ENCODE measurements around the gene P4HTM. TPM values are rescaled to one million over a fixed set of nuclear protein-coding genes. Genes with fewer than 3 reads are reported as not detected.
A peak's percentile ranks its signal among the peaks of the same experiment; 100 is the strongest.

Gene P4HTM, protein sequence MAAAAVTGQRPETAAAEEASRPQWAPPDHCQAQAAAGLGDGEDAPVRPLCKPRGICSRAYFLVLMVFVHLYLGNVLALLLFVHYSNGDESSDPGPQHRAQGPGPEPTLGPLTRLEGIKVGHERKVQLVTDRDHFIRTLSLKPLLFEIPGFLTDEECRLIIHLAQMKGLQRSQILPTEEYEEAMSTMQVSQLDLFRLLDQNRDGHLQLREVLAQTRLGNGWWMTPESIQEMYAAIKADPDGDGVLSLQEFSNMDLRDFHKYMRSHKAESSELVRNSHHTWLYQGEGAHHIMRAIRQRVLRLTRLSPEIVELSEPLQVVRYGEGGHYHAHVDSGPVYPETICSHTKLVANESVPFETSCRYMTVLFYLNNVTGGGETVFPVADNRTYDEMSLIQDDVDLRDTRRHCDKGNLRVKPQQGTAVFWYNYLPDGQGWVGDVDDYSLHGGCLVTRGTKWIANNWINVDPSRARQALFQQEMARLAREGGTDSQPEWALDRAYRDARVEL
- polyA plus RNA-seq: 10 to 100 TPM; 30.6 to 47.6 (median 39.6) TPM
- long read RNA-seq, donor 1: 0 reads
- long read RNA-seq, donor 2, partial matches to known transcripts: 0 of 7 reads
- long read RNA-seq, donor 2, other reads (novel, unspliced or antisense): 0 of 7 reads
- long read RNA-seq, donor 3, transcript P4HTM-212 (1 exons, 1,968 nt): major isoform, 6 of 9 reads
- long read RNA-seq, donor 3, partial matches to known transcripts: 0 of 9 reads
- long read RNA-seq, donor 3, other reads (novel, unspliced or antisense): 0 of 9 reads
- long read RNA-seq, donor 4: 0 reads
- long read RNA-seq, donor 5, partial matches to known transcripts: 0 of 5 reads
- long read RNA-seq, donor 5, other reads (novel, unspliced or antisense): 0 of 5 reads
- long read RNA-seq, donor 6, transcript P4HTM-202 (9 exons, 2,127 nt): major isoform, 12 of 27 reads
- long read RNA-seq, donor 6, partial matches to known transcripts: 6 of 27 reads
- long read RNA-seq, donor 6, other reads (novel, unspliced or antisense): 0 of 27 reads
- long read RNA-seq, donor 7: 0 reads
- long read RNA-seq, donor 8: 0 reads
- long read RNA-seq, donor 9, partial matches to known transcripts: 6 of 11 reads
- long read RNA-seq, donor 9, other reads (novel, unspliced or antisense): 0 of 11 reads
- long read RNA-seq, donor 10, transcript P4HTM-212 (1 exons, 1,968 nt): minor isoform, 5 of 46 reads
- long read RNA-seq, donor 10, transcript P4HTM-202 (9 exons, 2,127 nt): major isoform, 16 of 46 reads
- long read RNA-seq, donor 10, partial matches to known transcripts: 22 of 46 reads
- long read RNA-seq, donor 10, other reads (novel, unspliced or antisense): 0 of 46 reads

DNA sequence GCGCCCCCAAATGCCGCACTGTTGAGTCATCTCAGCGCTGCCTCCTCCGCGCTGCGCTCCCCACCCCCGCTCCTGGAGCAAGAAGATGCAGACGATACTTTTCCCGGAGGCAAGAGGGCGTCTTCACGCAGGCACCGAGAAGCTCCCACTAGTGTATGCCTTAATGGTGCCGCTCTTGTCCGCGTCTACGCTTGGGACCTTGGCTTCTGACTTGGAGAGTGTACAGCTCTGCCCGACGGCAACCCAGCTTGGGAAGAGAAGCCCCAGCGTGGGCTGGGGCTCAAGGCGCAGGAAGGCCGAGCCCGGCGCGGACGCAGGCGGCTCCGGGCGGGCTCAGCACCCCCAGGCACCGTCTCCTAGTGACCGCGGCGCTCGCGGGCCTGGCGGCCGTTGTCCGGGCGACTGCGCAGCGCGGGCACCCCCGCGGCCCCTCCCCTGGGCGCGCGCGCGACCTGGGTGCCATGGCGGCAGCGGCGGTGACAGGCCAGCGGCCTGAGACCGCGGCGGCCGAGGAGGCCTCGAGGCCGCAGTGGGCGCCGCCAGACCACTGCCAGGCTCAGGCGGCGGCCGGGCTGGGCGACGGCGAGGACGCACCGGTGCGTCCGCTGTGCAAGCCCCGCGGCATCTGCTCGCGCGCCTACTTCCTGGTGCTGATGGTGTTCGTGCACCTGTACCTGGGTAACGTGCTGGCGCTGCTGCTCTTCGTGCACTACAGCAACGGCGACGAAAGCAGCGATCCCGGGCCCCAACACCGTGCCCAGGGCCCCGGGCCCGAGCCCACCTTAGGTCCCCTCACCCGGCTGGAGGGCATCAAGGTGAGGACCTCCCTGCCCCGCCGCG is at the start of gene P4HTM:
TSS of gene P4HTM (plus strand) at position 446 of the 840 bp plus-strand sequence. CDS start at position 462, 16 bp downstream.
- no peaks in the 10 kb centered on the region for H3K27me3 ChIP-seq (ENCODE audit: control insufficient read depth in 3 of 3, insufficient read depth in 3 of 3, low read length in 3 of 3)
- H3K27ac ChIP-seq (ENCODE audit: low read depth in 1 of 3, low read length in 2 of 3): peak within 1 kb of the TSS; percentile 86 to 99 (median 97)
- H3K36me3 ChIP-seq (ENCODE audit: control insufficient read depth in 3 of 3, insufficient read depth in 2 of 3, low read depth in 1 of 3, low read length in 3 of 3): peaks cover 0 to 44% (median 3%) of the 10 kb centered on the region in 3 donors
- H3K4me3 ChIP-seq (ENCODE audit: low read depth in 1 of 3, low read length in 3 of 3): peak within 1 kb of the TSS; percentile 84 to 97 (median 88)
- WGBS, 3 donors: 0% methylated on average over 54 to 91 of the region's 91 CpGs
- peak; percentile 80 to 94 for DNase-seq
- H3K4me1 ChIP-seq (ENCODE audit: control insufficient read depth in 3 of 3, insufficient read depth in 2 of 3, low read depth in 1 of 3, low read length in 2 of 3): peaks cover 4 to 11% (median 8%) of the 10 kb centered on the region in 3 donors
- H3K9me3 ChIP-seq (ENCODE audit: control insufficient read depth in 2 of 2, insufficient read depth in 1 of 2, low read depth in 1 of 2, low read length in 1 of 2): no peaks in the 10 kb centered on the region
- no peak for FAIRE-seq

DNA sequence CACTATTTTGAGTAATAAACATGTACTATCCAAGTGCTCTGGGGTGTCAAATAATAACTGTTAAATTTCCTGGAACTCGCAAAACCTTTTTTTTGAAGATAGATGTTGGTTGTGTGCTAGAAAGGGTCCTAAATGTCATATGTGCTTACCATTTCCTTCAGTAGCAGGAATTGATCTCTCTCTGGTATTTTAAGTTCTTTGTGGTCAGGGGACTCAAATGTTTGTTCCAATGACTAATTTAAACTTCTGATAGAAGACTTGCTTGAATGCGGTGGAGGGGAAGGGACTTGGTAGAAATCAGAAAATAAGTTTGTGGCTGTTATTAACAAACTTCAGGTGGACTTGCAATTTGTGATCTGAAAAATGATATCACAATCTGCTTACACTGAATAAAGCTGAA is 44.6 kb upstream of the P4HTM start:
- peaks cover 5 to 7% (median 6%) of the 10 kb centered on the region in 3 donors for H3K36me3 ChIP-seq (ENCODE audit: control insufficient read depth in 3 of 3, insufficient read depth in 2 of 3, low read depth in 1 of 3, low read length in 3 of 3)
- no peaks in the 10 kb centered on the region for H3K9me3 ChIP-seq (ENCODE audit: control insufficient read depth in 2 of 2, insufficient read depth in 1 of 2, low read depth in 1 of 2, low read length in 1 of 2)
- DNase-seq: no peak
- H3K27ac ChIP-seq (ENCODE audit: low read depth in 1 of 3, low read length in 2 of 3): no peak overlapping the region
- H3K4me1 ChIP-seq (ENCODE audit: control insufficient read depth in 3 of 3, insufficient read depth in 2 of 3, low read depth in 1 of 3, low read length in 2 of 3): no peaks in the 10 kb centered on the region
- no peak for FAIRE-seq
- 83 to 92% (median 90%) methylated on average over 2 of the region's 2 CpGs for WGBS, 3 donors
- no peaks in the 10 kb centered on the region for H3K27me3 ChIP-seq (ENCODE audit: control insufficient read depth in 3 of 3, insufficient read depth in 3 of 3, low read length in 3 of 3)
- no peak overlapping the region for H3K4me3 ChIP-seq (ENCODE audit: low read depth in 1 of 3, low read length in 3 of 3)

DNA sequence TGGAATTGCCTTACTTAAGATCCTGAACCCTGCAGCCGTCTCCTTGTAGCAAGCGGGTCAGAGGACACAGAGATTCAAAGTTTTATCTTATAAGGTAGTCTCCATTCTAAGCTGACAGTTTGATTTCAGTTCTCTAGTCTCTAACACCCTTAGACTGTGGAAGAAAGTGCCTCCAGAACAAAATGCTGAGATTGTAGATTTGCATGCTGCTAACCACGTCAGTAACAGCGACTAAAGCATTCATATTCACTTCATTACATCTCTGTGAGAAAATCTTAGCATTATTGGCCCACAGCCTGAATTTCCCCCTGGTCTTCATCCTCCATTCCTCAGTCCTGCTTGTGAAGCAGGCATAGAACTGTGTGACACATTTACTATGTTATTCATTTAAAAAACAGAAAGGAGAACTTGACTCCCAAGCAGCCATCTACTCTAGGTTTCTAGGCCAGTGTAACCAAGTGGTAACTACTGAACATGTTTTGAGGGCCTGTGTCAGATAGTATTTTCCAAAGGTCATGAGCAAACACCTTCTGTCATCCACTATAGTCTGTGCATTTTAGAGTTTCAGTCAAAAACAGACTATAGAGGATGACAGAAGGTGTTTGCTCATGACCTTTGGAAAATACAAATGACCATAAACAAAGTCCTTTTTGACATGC is 44.0 kb upstream of the P4HTM start:
- 74 to 87% (median 80%) methylated on average over 4 of the region's 4 CpGs for WGBS, 3 donors
- Histone ChIP-seq H3K4me1 (ENCODE audit: control insufficient read depth in 3 of 3, insufficient read depth in 2 of 3, low read depth in 1 of 3, low read length in 2 of 3) (no peaks in the 10 kb centered on the region), H3K36me3 (ENCODE audit: control insufficient read depth in 3 of 3, insufficient read depth in 2 of 3, low read depth in 1 of 3, low read length in 3 of 3) (peaks cover 5 to 7% (median 6%) of the 10 kb centered on the region in 3 donors), H3K4me3 (ENCODE audit: low read depth in 1 of 3, low read length in 3 of 3) (no peak overlapping the region), H3K27ac (ENCODE audit: low read depth in 1 of 3, low read length in 2 of 3) (no peak overlapping the region), H3K27me3 (ENCODE audit: control insufficient read depth in 3 of 3, insufficient read depth in 3 of 3, low read length in 3 of 3) (no peaks in the 10 kb centered on the region), H3K9me3 (ENCODE audit: control insufficient read depth in 2 of 2, insufficient read depth in 1 of 2, low read depth in 1 of 2, low read length in 1 of 2) (no peaks in the 10 kb centered on the region)
- FAIRE-seq: no peak
- no peak for DNase-seq

DNA sequence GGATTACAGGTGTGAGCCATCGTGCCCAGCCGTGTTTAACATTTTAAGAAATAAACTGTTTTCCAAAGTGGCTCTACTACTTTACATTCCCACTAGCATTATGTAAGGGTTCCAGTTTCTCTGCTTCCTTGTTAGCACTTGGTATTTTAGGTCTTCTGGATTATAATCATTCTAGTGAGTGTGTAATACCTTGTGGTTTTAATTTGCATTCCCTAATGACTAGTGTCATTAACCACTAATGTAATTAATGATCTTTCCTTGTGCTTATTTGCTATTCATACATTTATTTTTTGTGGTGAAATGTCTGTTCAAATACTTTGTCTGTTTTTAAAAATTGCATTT is 40.7 kb upstream of the P4HTM start:
- Histone ChIP-seq H3K9me3 (ENCODE audit: control insufficient read depth in 2 of 2, insufficient read depth in 1 of 2, low read depth in 1 of 2, low read length in 1 of 2) (no peaks in the 10 kb centered on the region), H3K27ac (ENCODE audit: low read depth in 1 of 3, low read length in 2 of 3) (no peak overlapping the region), H3K36me3 (ENCODE audit: control insufficient read depth in 3 of 3, insufficient read depth in 2 of 3, low read depth in 1 of 3, low read length in 3 of 3) (peaks cover 3 to 17% (median 8%) of the 10 kb centered on the region in 3 donors), H3K4me3 (ENCODE audit: low read depth in 1 of 3, low read length in 3 of 3) (no peak overlapping the region), H3K27me3 (ENCODE audit: control insufficient read depth in 3 of 3, insufficient read depth in 3 of 3, low read length in 3 of 3) (no peaks in the 10 kb centered on the region), H3K4me1 (ENCODE audit: control insufficient read depth in 3 of 3, insufficient read depth in 2 of 3, low read depth in 1 of 3, low read length in 2 of 3) (no peaks in the 10 kb centered on the region)
- no peak for FAIRE-seq
- WGBS, 3 donors: 64 to 91% (median 76%) methylated on average over 2 of the region's 2 CpGs
- no peak for DNase-seq

DNA sequence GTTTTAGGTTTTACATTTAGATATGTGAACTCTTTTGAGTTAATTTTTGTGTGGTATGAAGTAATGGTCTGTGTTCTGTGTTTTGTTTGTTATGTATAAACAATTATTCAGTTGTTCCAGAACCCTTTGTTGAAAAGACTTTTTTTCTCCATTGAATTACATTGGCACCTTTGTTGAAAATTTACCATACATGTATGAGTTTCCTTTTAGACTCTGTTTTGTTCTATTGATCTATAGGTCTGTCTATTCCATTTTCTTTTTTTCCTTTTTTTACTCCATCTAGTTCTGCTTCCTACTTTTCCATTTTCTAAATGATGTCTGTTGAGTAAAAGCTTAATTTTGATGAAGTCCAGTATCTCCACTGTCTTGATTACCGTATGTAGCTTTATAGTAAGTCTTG is 40.0 kb upstream of the P4HTM start:
- WGBS, 3 donors: 87 to 94% (median 92%) methylated on average over 1 of the region's 1 CpG
- no peak overlapping the region for H3K4me3 ChIP-seq (ENCODE audit: low read depth in 1 of 3, low read length in 3 of 3)
- no peaks in the 10 kb centered on the region for H3K4me1 ChIP-seq (ENCODE audit: control insufficient read depth in 3 of 3, insufficient read depth in 2 of 3, low read depth in 1 of 3, low read length in 2 of 3)
- H3K36me3 ChIP-seq (ENCODE audit: control insufficient read depth in 3 of 3, insufficient read depth in 2 of 3, low read depth in 1 of 3, low read length in 3 of 3): peaks cover 0 to 22% (median 11%) of the 10 kb centered on the region in 3 donors
- no peak for FAIRE-seq
- H3K9me3 ChIP-seq (ENCODE audit: control insufficient read depth in 2 of 2, insufficient read depth in 1 of 2, low read depth in 1 of 2, low read length in 1 of 2): no peaks in the 10 kb centered on the region
- no peak overlapping the region for H3K27ac ChIP-seq (ENCODE audit: low read depth in 1 of 3, low read length in 2 of 3)
- DNase-seq: no peak
- H3K27me3 ChIP-seq (ENCODE audit: control insufficient read depth in 3 of 3, insufficient read depth in 3 of 3, low read length in 3 of 3): no peaks in the 10 kb centered on the region

DNA sequence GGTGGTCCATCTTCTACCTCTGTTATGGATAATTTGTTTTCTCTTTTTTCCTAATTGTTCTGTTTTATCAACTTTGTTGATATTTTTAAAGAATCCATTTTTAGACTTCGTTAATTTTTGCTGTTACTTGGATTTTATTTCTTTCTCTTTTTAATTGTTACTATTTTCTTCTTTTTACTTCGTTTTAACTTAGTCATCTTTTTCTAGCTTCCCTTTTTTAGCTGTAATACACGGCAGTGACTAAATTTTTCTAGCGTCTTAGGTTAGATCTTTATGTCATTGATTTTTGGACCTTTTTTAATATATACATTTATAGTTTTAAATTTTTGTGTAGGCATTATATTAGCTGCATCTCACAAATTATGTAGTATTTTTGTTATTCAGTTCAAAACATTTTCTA is 38.3 kb upstream of the P4HTM start:
- Histone ChIP-seq H3K27ac (ENCODE audit: low read depth in 1 of 3, low read length in 2 of 3) (no peak overlapping the region), H3K36me3 (ENCODE audit: control insufficient read depth in 3 of 3, insufficient read depth in 2 of 3, low read depth in 1 of 3, low read length in 3 of 3) (peaks cover 0 to 28% (median 4%) of the 10 kb centered on the region in 3 donors), H3K4me3 (ENCODE audit: low read depth in 1 of 3, low read length in 3 of 3) (no peak overlapping the region), H3K4me1 (ENCODE audit: control insufficient read depth in 3 of 3, insufficient read depth in 2 of 3, low read depth in 1 of 3, low read length in 2 of 3) (no peaks in the 10 kb centered on the region), H3K9me3 (ENCODE audit: control insufficient read depth in 2 of 2, insufficient read depth in 1 of 2, low read depth in 1 of 2, low read length in 1 of 2) (no peaks in the 10 kb centered on the region), H3K27me3 (ENCODE audit: control insufficient read depth in 3 of 3, insufficient read depth in 3 of 3, low read length in 3 of 3) (no peaks in the 10 kb centered on the region)
- FAIRE-seq: no peak
- 82 to 92% (median 90%) methylated on average over 4 of the region's 4 CpGs for WGBS, 3 donors
- DNase-seq: no peak

DNA sequence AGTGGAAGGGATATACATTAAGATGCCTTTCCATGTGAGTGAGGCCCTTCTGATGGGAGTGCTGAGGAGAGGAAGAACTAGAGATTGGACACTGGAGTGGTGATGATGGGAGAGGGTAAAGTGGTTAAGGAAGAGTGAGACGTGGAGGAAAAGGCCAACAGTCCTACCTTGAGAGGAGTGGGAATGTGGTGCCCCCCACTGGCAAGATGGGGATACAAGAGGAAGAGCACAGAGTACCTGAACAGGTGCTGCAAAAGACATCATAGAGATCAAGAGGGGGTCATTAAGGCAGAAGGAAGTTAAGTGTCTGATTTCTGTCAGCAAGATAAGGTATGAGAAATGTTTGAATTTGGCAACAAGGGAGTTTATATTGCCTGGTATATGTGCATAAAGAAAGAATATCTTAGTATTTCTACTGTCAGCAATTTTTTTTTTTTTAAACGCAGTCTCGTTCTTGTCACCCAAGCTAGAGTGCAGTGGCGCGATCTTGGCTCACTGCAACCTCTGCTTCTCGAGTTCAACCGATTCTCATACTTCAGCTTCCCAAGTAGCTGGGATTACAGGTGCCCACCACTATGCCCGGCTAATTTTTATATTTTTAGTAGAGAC is 37.4 kb upstream of the P4HTM start:
- H3K27me3 ChIP-seq (ENCODE audit: control insufficient read depth in 3 of 3, insufficient read depth in 3 of 3, low read length in 3 of 3): no peaks in the 10 kb centered on the region
- H3K9me3 ChIP-seq (ENCODE audit: control insufficient read depth in 2 of 2, insufficient read depth in 1 of 2, low read depth in 1 of 2, low read length in 1 of 2): no peaks in the 10 kb centered on the region
- FAIRE-seq (no peak), DNase-seq (peak; percentile 61 to 64)
- no peak overlapping the region for H3K27ac ChIP-seq (ENCODE audit: low read depth in 1 of 3, low read length in 2 of 3)
- WGBS, 3 donors: 80 to 82% (median 82%) methylated on average over 8 of the region's 8 CpGs
- no peak overlapping the region for H3K4me3 ChIP-seq (ENCODE audit: low read depth in 1 of 3, low read length in 3 of 3)
- H3K4me1 ChIP-seq (ENCODE audit: control insufficient read depth in 3 of 3, insufficient read depth in 2 of 3, low read depth in 1 of 3, low read length in 2 of 3): no peaks in the 10 kb centered on the region
- peaks cover under 1 to 29% (median 11%) of the 10 kb centered on the region in 3 donors for H3K36me3 ChIP-seq (ENCODE audit: control insufficient read depth in 3 of 3, insufficient read depth in 2 of 3, low read depth in 1 of 3, low read length in 3 of 3)

Data from small intestine (tissue), 16 donors.